Trophoblast cell (in vitro differentiated cells and primary cell): ENCODE measurements around the gene ASCC1.

Experiments
- DNase-seq, 2 donors: peaks; one replicate each; pipeline ENCODE4 v3.0.0-alpha.2; 2016
- H2AFZ ChIP-seq: 2 replicates; pipeline ENCODE4 v1.6.1; 2013; ENCODE audit warnings: low read length, moderate library complexity, mild to moderate bottlenecking; ENCODE audit not compliant: insufficient read depth, poor library complexity
- H2AK5ac ChIP-seq: 2 replicates; pipeline ENCODE4 v1.6.1; 2013; ENCODE audit warnings: mild to moderate bottlenecking, low read length
- H2BK120ac ChIP-seq: 2 replicates; pipeline ENCODE4 v1.6.1; 2013; ENCODE audit warnings: low read length, mild to moderate bottlenecking, moderate library complexity; ENCODE audit not compliant: insufficient read depth, poor library complexity
- H2BK12ac ChIP-seq: 2 replicates; pipeline ENCODE4 v1.6.1; 2013; ENCODE audit warnings: mild to moderate bottlenecking, low read length, moderate library complexity
- H2BK5ac ChIP-seq: 2 replicates; pipeline ENCODE4 v1.6.1; 2013; ENCODE audit warnings: low read length, low read depth, moderate library complexity, mild to moderate bottlenecking; ENCODE audit not compliant: poor library complexity
- H3K14ac ChIP-seq: 2 replicates; pipeline ENCODE4 v1.6.1; 2013; ENCODE audit warnings: mild to moderate bottlenecking, low read length
- H3K18ac ChIP-seq: 2 replicates; pipeline ENCODE4 v1.6.1; 2013; ENCODE audit warnings: mild to moderate bottlenecking, low read length
- H3K23ac ChIP-seq: 2 replicates; pipeline ENCODE4 v1.6.1; 2013; ENCODE audit warnings: low read length
- H3K27ac ChIP-seq: 2 replicates; pipeline ENCODE4 v1.5.1; 2013; ENCODE audit warnings: low read depth, mild to moderate bottlenecking, inconsistent platforms, low read length, moderate library complexity
- H3K27me3 ChIP-seq: 2 replicates; pipeline ENCODE4 v1.6.1; 2013; ENCODE audit warnings: inconsistent platforms, mild to moderate bottlenecking, low read length, moderate library complexity; ENCODE audit not compliant: insufficient read depth
- H3K36me3 ChIP-seq, 2 experiments: 1 replicate in 1 of 2; 2 replicates in 1 of 2; pipeline ENCODE4 v1.6.1; 2013; ENCODE audit warnings: low read length in 2 of 2, mild to moderate bottlenecking in 2 of 2, moderate library complexity in 1 of 2; ENCODE audit not compliant: insufficient read depth in 2 of 2, control insufficient read depth in 1 of 2
- H3K4ac ChIP-seq: 2 replicates; pipeline ENCODE4 v1.6.1; 2013; ENCODE audit warnings: low read depth, mild to moderate bottlenecking, low read length, moderate library complexity
- H3K4me1 ChIP-seq, 2 experiments: 1 replicate in 1 of 2; 2 replicates in 1 of 2; pipeline ENCODE4 v1.6.1; 2013; ENCODE audit warnings: low read length in 2 of 2, mild to moderate bottlenecking in 2 of 2, moderate library complexity in 1 of 2; ENCODE audit not compliant: insufficient read depth in 2 of 2, control insufficient read depth in 1 of 2
- H3K4me2 ChIP-seq: 2 replicates; pipeline ENCODE4 v1.6.1; 2013; ENCODE audit warnings: inconsistent platforms, mild to moderate bottlenecking, low read length, moderate library complexity
- H3K4me3 ChIP-seq: 2 replicates; pipeline ENCODE4 v1.5.1; 2013; ENCODE audit warnings: mild to moderate bottlenecking, low read depth, low read length, inconsistent platforms
- H3K79me1 ChIP-seq: one replicate; pipeline ENCODE4 v1.6.1; 2013; ENCODE audit warnings: low read length
- H3K79me2 ChIP-seq: 2 replicates; pipeline ENCODE4 v1.6.1; 2013; ENCODE audit warnings: low read length, mild to moderate bottlenecking; ENCODE audit not compliant: control insufficient read depth, insufficient read depth, poor library complexity
- H3K9ac ChIP-seq: 2 replicates; pipeline ENCODE4 v1.6.1; 2013; ENCODE audit warnings: mild to moderate bottlenecking, low read length
- H3K9me3 ChIP-seq: 2 replicates; pipeline ENCODE4 v1.6.1; 2013; ENCODE audit warnings: low read depth, mild to moderate bottlenecking, control low read depth, inconsistent platforms, low read length; ENCODE audit not compliant: insufficient read depth
- H4K12ac ChIP-seq: 2 replicates; pipeline ENCODE4 v1.6.1; 2013; ENCODE audit warnings: low read depth, mild to moderate bottlenecking, low read length, moderate library complexity
- H4K8ac ChIP-seq: 2 replicates; pipeline ENCODE4 v1.6.1; 2013; ENCODE audit warnings: low read depth, mild to moderate bottlenecking, low read length, moderate library complexity
- H4K91ac ChIP-seq: one replicate; pipeline ENCODE4 v1.6.1; 2013; ENCODE audit warnings: low read depth, mild to moderate bottlenecking, low read length, moderate library complexity
- WGBS: extraction: QIAGEN DNeasy Blood & Tissue Kit; methylation state at CpG from one replicate; pipeline ENCODE4 v1.1.7; 2013; ENCODE audit warnings: missing lambda C conversion rate; ENCODE audit not compliant: insufficient read length, insufficient coverage; ENCODE audit errors: extremely low coverage; 5-methylcytosine and 5-hydroxymethylcytosine counted together

ASCC1 gene

GRCh38 chr10:72258617-72259016 lies 42.5 kb upstream of the ASCC1 start:
- H4K12ac ChIP-seq: no peak overlapping the region
- H3K9me3 ChIP-seq: no peaks in the 10 kb centered on the region
- no peak overlapping the region for H3K4me3 ChIP-seq
- no peak overlapping the region for H3K23ac ChIP-seq
- no peaks in the 10 kb centered on the region for H3K27me3 ChIP-seq
- H3K14ac ChIP-seq: peak overlapping the region; percentile 12
- peak overlapping the region; percentile 78 for H2BK5ac ChIP-seq
- peak overlapping the region; percentile 97 for H3K27ac ChIP-seq
- no peak overlapping the region for H2AFZ ChIP-seq
- H4K91ac ChIP-seq: peak overlapping the region; percentile 46
- WGBS: no CpG with 5 or more reads among the region's 4 CpGs
- no peak overlapping the region for H3K4me2 ChIP-seq
- peaks cover 4% of the 10 kb centered on the region for H3K79me2 ChIP-seq
- peak overlapping the region; percentile 15 for H3K18ac ChIP-seq
- peaks cover 28% of the 10 kb centered on the region for H3K79me1 ChIP-seq
- peak overlapping the region; percentile 2 for H2AK5ac ChIP-seq
- H3K4me1 ChIP-seq: peaks cover 22 to 31% of the 10 kb centered on the region in 2 experiments
- H3K9ac ChIP-seq: no peak overlapping the region
- no peak overlapping the region for H3K4ac ChIP-seq
- H4K8ac ChIP-seq: no peak overlapping the region
- no peak for DNase-seq
- H2BK120ac ChIP-seq: peak overlapping the region; percentile 13
- no peaks in the 10 kb centered on the region for H3K36me3 ChIP-seq
- H2BK12ac ChIP-seq: peak overlapping the region; percentile 94

GRCh38 chr10:72257051-72257892 lies 41.2 kb upstream of the ASCC1 start:
- H3K4me1 ChIP-seq: peaks cover 22 to 31% of the 10 kb centered on the region in 2 experiments
- no peak overlapping the region for H3K23ac ChIP-seq
- no peak overlapping the region for H3K27ac ChIP-seq
- peak overlapping the region; percentile 87 for H2BK12ac ChIP-seq
- no peak overlapping the region for H4K8ac ChIP-seq
- no peak overlapping the region for H2AK5ac ChIP-seq
- peak overlapping the region; percentile 33 for H2BK120ac ChIP-seq
- H3K27me3 ChIP-seq: no peaks in the 10 kb centered on the region
- H3K79me1 ChIP-seq: peaks cover 28% of the 10 kb centered on the region
- H3K36me3 ChIP-seq: no peaks in the 10 kb centered on the region
- DNase-seq: peak; percentile 16 to 49
- H3K9ac ChIP-seq: no peak overlapping the region
- no CpG with 5 or more reads among the region's 8 CpGs for WGBS
- no peak overlapping the region for H3K4me2 ChIP-seq
- H3K14ac ChIP-seq: no peak overlapping the region
- H2BK5ac ChIP-seq: no peak overlapping the region
- H2AFZ ChIP-seq: no peak overlapping the region
- no peak overlapping the region for H4K12ac ChIP-seq
- H4K91ac ChIP-seq: peak overlapping the region; percentile 42
- no peak overlapping the region for H3K4me3 ChIP-seq
- no peak overlapping the region for H3K18ac ChIP-seq
- H3K4ac ChIP-seq: no peak overlapping the region
- peaks cover 4% of the 10 kb centered on the region for H3K79me2 ChIP-seq
- H3K9me3 ChIP-seq: no peaks in the 10 kb centered on the region

DNA sequence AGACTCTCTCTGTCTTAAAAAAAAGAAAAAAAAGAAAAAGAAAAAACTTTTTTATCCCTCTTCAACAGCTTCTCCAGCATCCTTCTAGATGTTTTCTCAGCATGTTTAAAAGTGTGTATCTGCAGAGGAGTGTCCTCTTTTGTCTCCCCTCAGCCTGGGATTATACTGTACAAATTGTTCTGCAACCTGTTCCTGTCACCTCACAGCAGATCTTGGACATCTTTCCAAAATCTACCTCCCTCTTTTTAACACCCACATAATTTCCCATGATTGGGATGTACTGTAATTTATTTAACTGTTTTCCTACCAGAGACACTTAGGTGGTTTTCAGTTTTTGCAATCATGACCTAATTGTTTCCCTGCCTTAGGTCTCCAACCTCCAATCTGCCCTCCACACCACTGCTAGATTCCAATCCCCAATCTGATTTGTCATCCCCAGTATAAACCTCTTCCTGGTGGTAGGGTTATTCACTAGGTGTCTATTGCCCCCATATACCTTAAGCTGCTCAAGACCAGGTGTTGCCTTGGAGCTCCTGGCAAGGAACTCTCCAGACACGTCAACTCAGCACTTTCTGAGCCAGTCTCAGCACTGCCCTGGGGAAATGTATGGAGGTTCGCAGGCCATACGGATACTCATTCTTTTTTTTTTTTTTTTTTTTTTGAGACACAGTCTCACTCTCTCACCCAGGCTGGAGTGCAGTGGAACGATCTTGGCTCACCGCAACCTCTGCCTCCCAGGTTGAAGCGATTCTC lies 40.1 kb upstream of the ASCC1 start:
- no peaks in the 10 kb centered on the region for H3K36me3 ChIP-seq
- DNase-seq: no peak
- H3K79me1 ChIP-seq: peaks cover 21% of the 10 kb centered on the region
- H3K9ac ChIP-seq: no peak overlapping the region
- no peak overlapping the region for H3K4me3 ChIP-seq
- no CpG with 5 or more reads among the region's 6 CpGs for WGBS
- H2BK12ac ChIP-seq: peak overlapping the region; percentile 15
- no peaks in the 10 kb centered on the region for H3K9me3 ChIP-seq
- no peak overlapping the region for H2BK5ac ChIP-seq
- no peak overlapping the region for H2BK120ac ChIP-seq
- no peak overlapping the region for H4K91ac ChIP-seq
- no peak overlapping the region for H2AK5ac ChIP-seq
- H4K8ac ChIP-seq: no peak overlapping the region
- H3K4me1 ChIP-seq: peaks cover 14 to 23% of the 10 kb centered on the region in 2 experiments
- H3K4me2 ChIP-seq: no peak overlapping the region
- H2AFZ ChIP-seq: no peak overlapping the region
- no peak overlapping the region for H3K27ac ChIP-seq
- H4K12ac ChIP-seq: no peak overlapping the region
- H3K23ac ChIP-seq: no peak overlapping the region
- no peak overlapping the region for H3K14ac ChIP-seq
- peaks cover 4% of the 10 kb centered on the region for H3K79me2 ChIP-seq
- no peak overlapping the region for H3K4ac ChIP-seq
- no peak overlapping the region for H3K18ac ChIP-seq
- H3K27me3 ChIP-seq: no peaks in the 10 kb centered on the region

DNA sequence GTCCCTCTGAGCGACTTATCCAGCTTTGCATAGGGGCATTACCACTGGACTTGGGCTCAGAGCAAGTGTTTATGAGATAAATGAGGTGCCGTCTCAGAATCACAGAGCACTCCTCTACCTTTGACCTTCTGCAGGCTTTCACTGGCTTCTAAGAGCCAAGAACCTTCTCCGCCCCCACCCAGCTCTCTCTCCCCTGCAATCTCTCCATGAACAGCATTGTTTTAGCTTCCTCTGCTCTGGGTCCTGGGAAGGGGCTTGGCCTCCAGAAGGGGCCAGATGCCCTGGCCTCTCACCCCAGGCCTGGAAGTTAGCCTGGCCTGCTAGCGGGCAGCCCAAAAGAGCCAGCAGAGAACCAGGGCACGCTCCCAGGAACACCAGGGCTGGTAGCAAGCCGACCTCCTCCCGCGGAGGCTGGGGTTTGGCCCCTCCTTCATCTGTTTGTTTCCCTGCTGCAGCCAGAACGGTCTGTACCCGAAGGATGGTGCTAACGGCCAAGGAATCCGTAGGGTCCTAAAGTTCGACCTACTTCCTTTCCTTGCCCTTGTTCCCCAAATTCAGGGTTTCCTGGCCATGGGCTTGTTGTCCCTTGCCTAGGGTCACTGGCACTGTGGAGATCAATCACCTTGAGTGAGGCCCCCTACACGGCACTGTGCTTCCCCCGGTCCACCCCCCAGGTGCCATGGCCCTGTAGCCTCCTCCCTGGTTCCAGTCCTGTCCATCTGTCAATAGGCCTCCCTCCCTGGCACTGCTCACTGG lies 38.9 kb upstream of the ASCC1 start:
- no peaks in the 10 kb centered on the region for H3K27me3 ChIP-seq
- H3K9ac ChIP-seq: peak overlapping the region; percentile 59
- H4K12ac ChIP-seq: no peak overlapping the region
- H2BK120ac ChIP-seq: peak overlapping the region; percentile 85
- peak overlapping the region; percentile 72 for H3K4ac ChIP-seq
- H3K4me2 ChIP-seq: peak overlapping the region; percentile 66
- no peak overlapping the region for H3K23ac ChIP-seq
- H4K8ac ChIP-seq: peak overlapping the region; percentile 89
- peaks cover 12% of the 10 kb centered on the region for H3K79me1 ChIP-seq
- H3K18ac ChIP-seq: peak overlapping the region; percentile 81
- H2AFZ ChIP-seq: peak overlapping the region; percentile 76
- no peaks in the 10 kb centered on the region for H3K36me3 ChIP-seq
- peaks cover 2% of the 10 kb centered on the region for H3K79me2 ChIP-seq
- H3K4me3 ChIP-seq: no peak overlapping the region
- no peak for DNase-seq
- H3K14ac ChIP-seq: peak overlapping the region; percentile 80
- peaks cover 10 to 13% of the 10 kb centered on the region in 2 experiments for H3K4me1 ChIP-seq
- peak overlapping the region; percentile 22 for H2AK5ac ChIP-seq
- WGBS: no CpG with 5 or more reads among the region's 15 CpGs
- peak overlapping the region; percentile 68 for H3K27ac ChIP-seq
- H4K91ac ChIP-seq: peak overlapping the region; percentile 94
- peak overlapping the region; percentile 71 for H2BK5ac ChIP-seq
- H2BK12ac ChIP-seq: peak overlapping the region; percentile 91
- no peaks in the 10 kb centered on the region for H3K9me3 ChIP-seq
